ENCODE measurements around the gene TLN1. TPM values are rescaled to one million over a fixed set of nuclear protein-coding genes. Genes with fewer than 3 reads are reported as not detected.
A peak's percentile ranks its signal among the peaks of the same experiment; 100 is the strongest.

TLN1 gene
- total and polyA plus RNA-seq, 2 experiments from 2014 or later = 21.5 to 120 TPM

- Mint-ChIP-seq H3K9me3 (no peaks in the 10 kb centered on the region; the same call in 2 of the 3 replicates), H3K4me1 (peaks cover 13% of the 10 kb centered on the region), H3K4me3 (no peak overlapping the region; the same call in 2 of the 3 replicates), H3K27me3 (ENCODE audit: insufficient read depth, low read depth, poor library complexity) (peaks cover 8% of the 10 kb centered on the region), H3K27ac (no peak overlapping the region), H3K36me3 (ENCODE audit: low read depth) (peaks cover 46% of the 10 kb centered on the region)
- no peak for ATAC-seq
- Histone ChIP-seq H3K4me3 (peak overlapping the region; percentile 91; the same call in 1 of the 2 replicates), H3K9me2 (ENCODE audit: insufficient read depth) (no peaks in the 10 kb centered on the region), H4K20me1 (replicated peaks; ENCODE audit: insufficient read depth) (peaks cover 15% of the 10 kb centered on the region), H3K79me2 (replicated peaks; ENCODE audit: insufficient read depth) (peaks cover 30% of the 10 kb centered on the region), H3K27me3 (ENCODE audit: insufficient read depth) (no peaks in the 10 kb centered on the region), H3K4me2 (0 out of 2 replicates have a peak overlapping the region, but pooled peaks have one; percentile 90), H2AFZ (no peak overlapping the region), H3K27ac (ENCODE audit: low read depth) (no peak overlapping the region), H3K4me1 (ENCODE audit: insufficient read depth) (peaks cover 19% of the 10 kb centered on the region), H3F3A (replicated peaks; ENCODE audit: low read depth) (peaks cover 14% of the 10 kb centered on the region), H3K36me3 (ENCODE audit: insufficient read depth) (peaks cover 35% of the 10 kb centered on the region)
- no peak for TF ChIP-seq CREB1 (CRISPR knock-in tag; IDR thresholded peaks at IDR 0.05; ENCODE audit: low read depth)
- TF ChIP-seq POLR2AphosphoS5 (IDR thresholded peaks at IDR 0.05; ENCODE audit: low read depth) = no peak
- no peak for TF ChIP-seq CTCF (conservative IDR thresholded peaks at IDR 0.05; ENCODE audit: low read depth in 2 of 2)
- TF ChIP-seq ZNF462 (CRISPR knock-in tag; IDR thresholded peaks at IDR 0.05) = no peak
- no peak for TF ChIP-seq STAT1 (IDR thresholded peaks at IDR 0.05; ENCODE audit: unreplicated experiment)
- no peak for TF ChIP-seq EZH2 (IDR thresholded peaks at IDR 0.05; ENCODE audit: low read depth, unreplicated experiment)
- TF ChIP-seq ZNF114 (CRISPR knock-in tag; IDR thresholded peaks at IDR 0.05) = no peak
- TF ChIP-seq ETS1 (IDR thresholded peaks at IDR 0.05) = no peak
- TF ChIP-seq JUNB (IDR thresholded peaks at IDR 0.05; ENCODE audit: unreplicated experiment) = no peak
- TF ChIP-seq EZH2phosphoT487 (IDR thresholded peaks at IDR 0.05; ENCODE audit: unreplicated experiment) = no peak
- TF ChIP-seq ZNF331 (CRISPR knock-in tag; IDR thresholded peaks at IDR 0.05; ENCODE audit: low read depth) = no peak
- TF ChIP-seq NANOG (IDR thresholded peaks at IDR 0.05; ENCODE audit: borderline replicate concordance) = no peak
- no peak for TF ChIP-seq REST (IDR thresholded peaks at IDR 0.05; ENCODE audit: unreplicated experiment)
- no peak for DNase-seq (ENCODE audit: low spot score)
Observed at GRCh38 chr9:35734096-35734495, 2.1 kb upstream of the TLN1 start.
